GM12891 (cell line): Measurements from ENCODE around the gene FILIP1.

ENCODE experiments used
- PAX5 ChIP-seq: IDR thresholded peaks from 2 replicates; pipeline ENCODE4 v1.6.1; 2011; ENCODE audit warnings: low read length, moderate library complexity, mild to moderate bottlenecking; ENCODE audit not compliant: insufficient read depth, severe bottlenecking
- POLR2A ChIP-seq: IDR thresholded peaks from 2 replicates; pipeline ENCODE4 v1.6.1; 2011; ENCODE audit warnings: low read depth, low read length, control low read depth
- POLR2AphosphoS5 ChIP-seq: IDR thresholded peaks from 2 replicates; pipeline ENCODE4 v1.6.1; 2011; ENCODE audit warnings: low read depth, low read length, control low read depth
- SPI1 ChIP-seq: IDR thresholded peaks from 2 replicates; pipeline ENCODE4 v1.6.1; 2011; ENCODE audit warnings: low read depth, low read length, control low read depth
- TAF1 ChIP-seq: IDR thresholded peaks from 2 replicates; pipeline ENCODE4 v1.6.1; 2011; ENCODE audit warnings: low read depth, low read length, control low read depth

DNA sequence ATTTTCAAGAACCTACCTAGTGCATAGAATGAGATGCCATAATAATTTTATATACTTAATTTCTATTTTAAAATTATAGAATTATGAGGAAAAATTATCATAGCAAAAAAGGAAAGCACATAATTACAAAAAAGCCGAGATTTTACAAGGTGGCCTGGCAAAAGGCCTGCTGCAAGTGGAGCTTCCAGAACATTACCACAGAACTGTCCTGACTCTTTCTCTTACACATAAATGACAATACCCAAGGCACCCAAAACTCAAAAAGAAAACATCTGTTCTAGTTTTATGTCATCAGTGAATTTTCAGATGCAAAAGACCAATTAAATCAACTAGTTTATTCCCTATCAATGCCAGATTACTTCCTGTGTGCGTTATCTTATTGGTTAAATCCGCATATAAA is 74.2 kb downstream of the FILIP1 start:
- TF ChIP-seq POLR2AphosphoS5 (no peak), POLR2A (no peak), TAF1 (no peak), SPI1 (no peak), PAX5 (no peak)
